WERI-Rb-1 (cell line): Measurements from ENCODE around the gene C3orf85.

Source experiments
- DNase-seq: peaks from one replicate; pipeline ENCODE4 v3.0.0-alpha.2; 2020
- H3K27ac ChIP-seq: fragments of 250-450 bp; sonication (Bioruptor Pico); 2 replicates; pipeline ENCODE4 v1.5.1; 2020; ENCODE audit warnings: mild to moderate bottlenecking, moderate library complexity
- H3K27me3 ChIP-seq: fragments of 250-450 bp; sonication (Bioruptor Pico); 2 replicates; pipeline ENCODE4 v1.5.1; 2021; ENCODE audit warnings: mild to moderate bottlenecking, low read depth, moderate library complexity; ENCODE audit not compliant: insufficient read depth, severe bottlenecking
- H3K36me3 ChIP-seq: fragments of 250-450 bp; sonication (Bioruptor Pico); 2 replicates; pipeline ENCODE4 v1.5.1; 2020; ENCODE audit warnings: mild to moderate bottlenecking, moderate library complexity
- H3K4me3 ChIP-seq: 2 replicates; pipeline ENCODE4 v1.5.1; 2011; ENCODE audit warnings: low read depth, mild to moderate bottlenecking, control low read depth, low read length
- H3K9me3 ChIP-seq: fragments of 250-450 bp; sonication (Bioruptor Pico); 2 replicates; pipeline ENCODE4 v1.5.1; 2021; ENCODE audit warnings: mild to moderate bottlenecking, moderate library complexity; ENCODE audit not compliant: severe bottlenecking
- TF ChIP-seq, protein P1 (sequence below): IDR thresholded peaks from 2 replicates; pipeline ENCODE4 v1.5.1; 2011; ENCODE audit warnings: low read depth, mild to moderate bottlenecking, control low read depth, inconsistent platforms, low read length

C3orf85 gene

DNA sequence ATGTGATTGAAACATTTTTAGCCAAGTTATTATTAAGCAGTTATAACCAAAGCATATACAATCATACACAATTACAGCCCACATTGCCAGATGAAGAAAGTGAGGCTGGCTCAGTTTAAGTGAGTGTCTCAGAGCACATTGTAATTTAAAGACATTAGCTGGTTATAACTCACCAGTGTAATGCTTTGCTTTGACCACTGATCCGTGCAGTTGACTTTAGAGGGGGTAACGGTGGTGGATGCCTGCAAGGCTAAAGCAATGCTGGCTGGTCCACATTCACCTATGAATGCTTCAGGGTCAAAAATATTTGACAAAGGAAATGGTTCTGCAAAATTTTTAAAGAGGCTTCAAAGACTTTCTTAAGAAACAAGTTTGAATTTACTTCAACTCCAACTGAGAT lies 1.2 kb downstream of the C3orf85 start:
- H3K27me3 ChIP-seq: no peaks in the 10 kb centered on the region
- H3K36me3 ChIP-seq: no peaks in the 10 kb centered on the region
- no peak overlapping the region for H3K4me3 ChIP-seq
- TF ChIP-seq, protein P1, sequence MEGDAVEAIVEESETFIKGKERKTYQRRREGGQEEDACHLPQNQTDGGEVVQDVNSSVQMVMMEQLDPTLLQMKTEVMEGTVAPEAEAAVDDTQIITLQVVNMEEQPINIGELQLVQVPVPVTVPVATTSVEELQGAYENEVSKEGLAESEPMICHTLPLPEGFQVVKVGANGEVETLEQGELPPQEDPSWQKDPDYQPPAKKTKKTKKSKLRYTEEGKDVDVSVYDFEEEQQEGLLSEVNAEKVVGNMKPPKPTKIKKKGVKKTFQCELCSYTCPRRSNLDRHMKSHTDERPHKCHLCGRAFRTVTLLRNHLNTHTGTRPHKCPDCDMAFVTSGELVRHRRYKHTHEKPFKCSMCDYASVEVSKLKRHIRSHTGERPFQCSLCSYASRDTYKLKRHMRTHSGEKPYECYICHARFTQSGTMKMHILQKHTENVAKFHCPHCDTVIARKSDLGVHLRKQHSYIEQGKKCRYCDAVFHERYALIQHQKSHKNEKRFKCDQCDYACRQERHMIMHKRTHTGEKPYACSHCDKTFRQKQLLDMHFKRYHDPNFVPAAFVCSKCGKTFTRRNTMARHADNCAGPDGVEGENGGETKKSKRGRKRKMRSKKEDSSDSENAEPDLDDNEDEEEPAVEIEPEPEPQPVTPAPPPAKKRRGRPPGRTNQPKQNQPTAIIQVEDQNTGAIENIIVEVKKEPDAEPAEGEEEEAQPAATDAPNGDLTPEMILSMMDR: no peak
- H3K9me3 ChIP-seq: no peaks in the 10 kb centered on the region
- no peak overlapping the region for H3K27ac ChIP-seq
- peak; percentile 24 for DNase-seq

DNA sequence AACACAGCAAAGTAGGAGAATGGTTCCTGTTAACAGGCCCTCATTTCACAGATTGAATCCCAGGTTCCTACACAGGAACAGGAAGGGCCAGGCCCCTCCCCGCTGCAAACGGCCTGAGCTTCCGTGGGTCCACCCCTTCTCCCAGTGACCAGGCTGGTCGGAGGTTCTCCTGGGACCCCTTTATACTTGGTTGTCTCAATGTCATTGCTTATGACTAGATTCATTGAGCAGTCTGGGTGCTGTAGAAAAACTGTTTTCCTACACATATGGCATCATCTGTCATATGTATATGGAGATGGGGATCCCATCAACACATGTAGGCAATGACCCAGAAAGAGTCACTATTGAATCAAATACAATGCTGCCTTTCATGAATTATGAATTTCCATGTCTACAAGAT lies 3.8 kb downstream of the C3orf85 start:
- TF ChIP-seq, protein P1: no peak
- Histone ChIP-seq H3K9me3 (no peaks in the 10 kb centered on the region), H3K36me3 (no peaks in the 10 kb centered on the region), H3K4me3 (no peak overlapping the region), H3K27me3 (no peaks in the 10 kb centered on the region), H3K27ac (no peak overlapping the region)
- no peak for DNase-seq

DNA sequence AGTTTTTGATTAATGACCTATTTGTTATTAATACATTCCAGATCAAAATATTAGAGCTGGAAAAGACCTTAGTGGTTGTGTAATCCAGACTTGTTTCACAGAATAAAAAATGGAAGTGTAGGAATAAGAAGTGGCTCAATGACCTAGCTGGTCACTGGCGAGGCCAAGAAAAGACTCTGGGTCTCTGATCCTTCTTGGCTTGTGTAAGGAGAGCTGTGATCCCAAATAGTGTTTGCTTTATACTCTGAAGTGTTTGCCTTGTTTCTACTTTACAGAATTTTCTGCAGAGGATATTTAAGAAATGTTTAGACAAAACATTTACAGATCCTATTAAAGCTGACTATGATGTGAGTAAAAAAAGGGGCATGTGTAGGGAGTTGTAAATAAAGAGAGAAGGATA lies 7.1 kb downstream of the C3orf85 start:
- Histone ChIP-seq H3K4me3 (no peak overlapping the region), H3K36me3 (no peaks in the 10 kb centered on the region), H3K9me3 (peaks cover 5% of the 10 kb centered on the region), H3K27ac (no peak overlapping the region), H3K27me3 (no peaks in the 10 kb centered on the region)
- no peak for DNase-seq
- TF ChIP-seq, protein P1: no peak

DNA sequence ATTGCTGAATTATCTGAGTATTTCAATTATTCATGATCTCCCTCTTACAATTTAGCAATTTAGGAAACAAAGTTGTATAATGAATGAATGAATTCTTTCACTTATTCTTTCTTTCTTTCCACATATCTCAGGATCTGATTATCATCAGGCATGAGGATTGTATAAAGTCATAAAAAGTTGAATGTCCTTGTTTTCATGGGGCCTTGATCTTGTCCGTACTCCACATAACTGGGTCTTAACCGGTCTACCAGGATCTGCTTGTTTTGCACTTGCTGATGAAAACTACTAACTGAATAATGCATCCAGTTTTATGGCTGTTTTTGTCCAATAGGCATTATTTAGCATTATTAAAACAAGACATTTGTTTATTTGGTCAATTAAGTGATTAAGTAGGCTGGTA lies 12.6 kb downstream of the C3orf85 start:
- DNase-seq: no peak
- Histone ChIP-seq H3K36me3 (no peaks in the 10 kb centered on the region), H3K9me3 (peaks cover 5% of the 10 kb centered on the region), H3K27ac (no peak overlapping the region), H3K27me3 (no peaks in the 10 kb centered on the region), H3K4me3 (no peak overlapping the region)
- TF ChIP-seq, protein P1: no peak

DNA sequence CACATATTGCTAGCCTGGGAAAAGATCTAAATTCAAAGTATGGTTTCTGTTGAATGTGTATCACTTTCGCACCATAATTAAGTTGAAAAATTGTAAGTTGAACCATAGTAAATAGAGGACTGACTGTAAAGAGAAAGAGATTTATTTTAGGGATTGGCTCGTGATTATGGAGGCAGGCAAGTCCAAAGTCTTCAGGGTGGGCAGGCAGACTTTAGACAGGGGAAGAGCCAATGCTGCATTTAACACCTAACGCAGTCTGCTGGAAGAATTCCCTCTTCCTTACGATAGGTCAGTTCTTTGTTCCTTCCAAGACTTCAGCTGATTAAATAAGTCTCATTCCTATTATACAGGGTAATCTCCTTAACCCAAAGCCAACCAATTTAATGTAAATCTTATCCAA lies 15.8 kb downstream of the C3orf85 start:
- Histone ChIP-seq H3K4me3 (no peak overlapping the region), H3K27ac (peak overlapping the region; percentile 22; the same call in 1 of the 2 replicates), H3K27me3 (no peaks in the 10 kb centered on the region), H3K36me3 (no peaks in the 10 kb centered on the region), H3K9me3 (no peaks in the 10 kb centered on the region)
- TF ChIP-seq, protein P1: no peak
- DNase-seq: no peak

DNA sequence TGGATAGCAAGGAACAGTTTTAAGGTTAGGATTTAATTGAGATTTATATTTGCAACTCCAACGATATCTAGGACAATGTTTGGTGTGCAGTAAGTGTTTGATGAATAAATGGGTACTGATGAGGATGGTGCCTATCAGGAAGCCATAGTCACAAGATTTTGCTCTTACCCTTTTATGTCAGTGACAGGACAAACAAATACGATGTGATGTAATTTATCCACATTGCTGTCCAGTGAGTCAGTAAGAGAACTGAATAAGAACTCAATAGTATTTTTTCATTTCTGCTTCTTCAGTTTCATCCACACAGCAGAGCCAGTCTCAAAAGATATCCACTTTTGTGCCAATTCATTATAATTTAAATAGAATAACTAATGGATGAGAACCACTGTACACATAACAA lies 18.5 kb downstream of the C3orf85 start:
- TF ChIP-seq, protein P1: no peak
- no peak overlapping the region for H3K4me3 ChIP-seq
- no peak for DNase-seq
- no peak overlapping the region for H3K27ac ChIP-seq
- peaks cover 2% of the 10 kb centered on the region for H3K9me3 ChIP-seq
- no peaks in the 10 kb centered on the region for H3K27me3 ChIP-seq
- H3K36me3 ChIP-seq: no peaks in the 10 kb centered on the region
